ENCODE data around the gene MAPK4. TPM values are rescaled to one million over a fixed set of nuclear protein-coding genes. Genes with fewer than 3 reads are reported as not detected.

The MAPK4 gene
- polyA plus RNA-seq, 1 donor: 9.7 TPM

DNA sequence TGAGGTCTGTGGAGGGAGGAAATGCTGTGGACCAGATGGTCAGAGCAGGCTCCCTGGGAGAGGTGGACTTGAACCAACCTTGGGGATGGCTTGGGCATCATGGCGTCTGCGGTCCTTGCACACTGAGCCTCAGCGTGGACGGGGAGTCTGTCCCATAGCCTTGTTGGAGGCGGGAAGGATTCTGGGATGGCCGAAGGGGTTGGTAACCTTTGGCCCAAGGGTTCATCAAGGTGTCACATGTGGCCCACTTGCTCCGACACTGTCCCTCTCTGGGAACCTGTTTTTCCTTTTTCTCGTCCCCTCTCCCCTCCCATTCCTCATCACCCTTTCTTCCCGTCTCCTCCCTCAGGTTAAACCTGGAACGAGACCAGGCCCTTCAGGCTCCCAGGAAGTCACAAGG lies 66.4 kb downstream of the MAPK4 start:
- no peak for DNase-seq

DNA sequence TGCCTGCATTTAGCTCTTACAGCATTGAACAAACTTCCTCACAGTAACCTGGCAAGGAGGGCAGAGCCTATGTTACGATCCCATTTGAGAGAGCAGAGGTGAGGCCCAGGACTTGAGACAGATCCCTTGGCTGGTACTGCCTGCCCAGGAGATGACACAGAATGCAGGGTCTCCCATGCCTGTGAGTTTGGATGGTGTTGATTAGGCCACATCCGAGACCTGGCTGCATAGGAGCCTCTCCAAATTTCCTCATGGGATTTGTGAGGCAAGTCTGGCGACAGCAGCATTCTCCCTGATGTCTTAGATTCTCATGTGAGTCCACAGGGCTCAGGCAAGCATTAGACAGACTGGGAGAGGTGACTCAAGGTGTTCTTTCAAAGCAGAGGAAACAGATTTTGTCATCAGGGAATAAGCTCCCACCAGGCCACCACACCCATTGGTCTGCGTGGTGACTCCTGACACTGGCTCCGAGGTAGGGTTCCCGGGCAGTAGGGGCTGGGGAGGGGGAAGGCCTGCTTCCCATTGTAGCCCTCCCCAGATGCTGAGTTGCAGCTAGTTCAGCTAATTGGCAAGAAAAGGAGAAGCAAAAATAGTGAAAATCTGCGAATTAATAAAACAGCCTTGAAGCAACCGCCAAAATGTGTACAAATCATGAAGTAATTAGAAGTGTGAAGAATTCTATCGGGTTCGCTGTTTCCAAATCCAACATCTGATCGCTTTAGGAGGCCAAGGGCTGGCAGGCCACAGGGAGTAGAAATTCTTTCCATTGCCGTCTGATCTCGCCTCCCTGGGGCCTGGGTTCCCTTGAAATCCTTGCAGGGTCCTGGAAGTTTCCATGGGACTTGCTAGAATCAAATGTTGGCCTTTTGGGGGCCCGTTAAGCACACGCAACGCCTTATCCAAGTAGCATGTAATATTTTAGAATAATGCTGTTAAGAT lies 68.0 kb downstream of the MAPK4 start:
- DNase-seq: no peak

DNA sequence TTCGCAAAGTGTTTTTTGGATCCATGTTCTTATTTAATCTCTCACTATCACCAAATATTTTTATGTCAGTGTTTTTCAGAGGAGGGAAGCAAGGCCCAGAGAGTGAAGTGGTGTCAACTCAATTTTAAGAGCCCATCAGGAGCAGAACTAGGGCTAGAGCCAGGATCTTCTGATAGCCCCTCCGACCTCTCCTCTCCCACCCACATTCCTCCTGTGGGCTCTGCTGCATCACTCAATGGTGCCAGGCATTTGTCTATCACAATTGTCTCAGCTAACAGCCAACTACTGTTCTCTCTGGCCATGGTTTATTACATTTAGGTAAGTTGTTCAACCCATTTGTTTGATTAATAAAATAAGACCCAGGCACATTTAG lies 68.6 kb downstream of the MAPK4 start:
- DNase-seq: no peak

- DNase-seq: no peak
Observed at GRCh38 chr18:50629148-50629631, 69.3 kb downstream of the MAPK4 start.

DNA sequence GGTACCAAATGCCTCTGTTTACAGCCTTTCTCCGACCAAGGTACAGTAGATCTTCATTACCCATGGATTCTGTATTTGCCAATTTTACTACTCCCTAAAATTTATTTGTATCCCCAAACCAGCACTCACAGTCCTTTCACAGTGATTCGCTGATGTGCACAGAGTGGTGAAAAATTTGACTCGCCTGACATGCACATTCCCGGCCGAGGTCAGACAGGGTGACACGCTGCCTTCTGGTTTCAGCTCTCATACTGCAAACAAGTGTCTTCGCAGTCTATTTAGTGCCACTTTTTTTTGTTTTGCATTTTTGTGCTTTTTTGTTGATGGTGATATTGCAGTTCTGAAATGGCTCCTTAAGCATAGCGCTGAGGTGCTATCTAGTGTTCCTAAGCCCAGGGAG lies 71.0 kb downstream of the MAPK4 start:
- no peak for DNase-seq

GRCh38 chr18:50632895-50633515 lies 73.1 kb downstream of the MAPK4 start:
- DNase-seq: no peak

DNA sequence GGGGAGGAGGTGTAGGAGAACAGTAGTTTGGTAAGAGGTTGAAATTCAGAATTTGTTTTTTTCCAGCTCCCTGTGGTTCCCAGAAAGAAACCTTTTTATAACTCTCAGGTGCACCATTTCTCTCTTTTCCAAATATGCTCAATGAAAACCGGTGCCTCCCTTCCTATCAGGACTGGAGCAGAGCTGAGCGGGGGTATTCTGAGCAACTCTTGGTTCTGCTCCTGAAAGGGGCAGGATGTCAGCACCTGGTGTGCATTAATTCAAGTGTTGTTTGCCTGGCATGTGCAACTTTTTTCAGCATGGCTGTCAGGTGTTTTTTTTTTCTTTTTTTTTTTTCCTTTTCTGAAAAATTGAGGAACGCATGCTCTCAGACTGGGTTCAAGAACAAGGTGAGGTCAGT lies 74.1 kb downstream of the MAPK4 start:
- no peak for DNase-seq

GRCh38 chr18:50636366-50637057 lies 76.6 kb downstream of the MAPK4 start:
- no peak for DNase-seq

DNA sequence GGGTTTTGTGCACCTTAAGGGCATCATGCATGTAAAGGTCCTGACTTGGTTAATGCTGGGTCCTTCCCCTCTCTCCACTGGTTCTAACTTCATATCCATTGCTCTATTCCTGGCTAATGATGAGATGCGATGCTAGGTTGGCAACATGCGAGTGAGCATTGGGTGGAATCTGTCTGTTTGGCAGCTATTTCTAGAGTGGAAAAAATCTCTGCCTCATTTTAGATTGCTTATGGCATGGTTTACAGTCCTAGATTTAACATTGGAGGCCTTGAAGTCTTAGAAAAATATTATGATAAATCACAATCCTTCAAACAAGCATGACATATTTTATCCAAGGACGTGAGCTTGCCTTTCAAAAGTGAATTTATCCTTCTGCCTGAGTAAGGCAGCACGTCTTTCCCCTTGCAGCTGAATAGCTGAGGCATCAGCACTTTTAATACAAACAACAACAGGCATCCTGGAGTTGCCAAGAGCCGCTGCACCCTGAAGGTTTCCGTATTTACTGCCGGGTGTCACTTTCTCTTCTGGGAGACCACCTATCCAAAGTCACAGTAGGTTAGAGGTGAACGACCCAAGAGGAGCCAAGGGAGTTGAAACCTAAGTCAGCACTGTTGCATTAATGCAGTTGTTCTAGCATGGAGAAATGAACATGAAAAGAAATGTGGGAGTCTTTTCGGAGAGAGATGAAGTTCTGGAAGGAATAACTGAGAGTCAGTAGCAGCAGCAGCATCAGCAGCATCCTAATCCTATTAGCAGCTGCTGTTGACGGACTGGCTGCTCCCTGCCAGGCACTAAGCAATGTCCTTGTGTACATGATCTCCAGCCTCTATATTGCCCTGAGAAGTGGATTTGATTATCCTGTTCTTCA lies 78.4 kb downstream of the MAPK4 start:
- no peak for DNase-seq

GRCh38 chr18:50638884-50639420 lies 79.1 kb downstream of the MAPK4 start:
- no peak for DNase-seq

GRCh38 chr18:50639711-50640110 lies 79.8 kb downstream of the MAPK4 start:
- DNase-seq: no peak

- no peak for DNase-seq
Observed at GRCh38 chr18:50642439-50642838, 82.6 kb downstream of the MAPK4 start.

- no peak for DNase-seq
Observed at GRCh38 chr18:50644146-50644545, 84.3 kb downstream of the MAPK4 start.

GRCh38 chr18:50644807-50645206 lies 84.9 kb downstream of the MAPK4 start:
- no peak for DNase-seq

- no peak for DNase-seq
Observed at GRCh38 chr18:50647237-50647636, 87.3 kb downstream of the MAPK4 start.

- no peak for DNase-seq
Observed at GRCh38 chr18:50647792-50648191, 87.9 kb downstream of the MAPK4 start.

GRCh38 chr18:50649821-50650220 lies 89.9 kb downstream of the MAPK4 start:
- DNase-seq: peak; percentile 47

- DNase-seq: no peak
Observed at GRCh38 chr18:50651334-50651733, 91.4 kb downstream of the MAPK4 start.

DNA sequence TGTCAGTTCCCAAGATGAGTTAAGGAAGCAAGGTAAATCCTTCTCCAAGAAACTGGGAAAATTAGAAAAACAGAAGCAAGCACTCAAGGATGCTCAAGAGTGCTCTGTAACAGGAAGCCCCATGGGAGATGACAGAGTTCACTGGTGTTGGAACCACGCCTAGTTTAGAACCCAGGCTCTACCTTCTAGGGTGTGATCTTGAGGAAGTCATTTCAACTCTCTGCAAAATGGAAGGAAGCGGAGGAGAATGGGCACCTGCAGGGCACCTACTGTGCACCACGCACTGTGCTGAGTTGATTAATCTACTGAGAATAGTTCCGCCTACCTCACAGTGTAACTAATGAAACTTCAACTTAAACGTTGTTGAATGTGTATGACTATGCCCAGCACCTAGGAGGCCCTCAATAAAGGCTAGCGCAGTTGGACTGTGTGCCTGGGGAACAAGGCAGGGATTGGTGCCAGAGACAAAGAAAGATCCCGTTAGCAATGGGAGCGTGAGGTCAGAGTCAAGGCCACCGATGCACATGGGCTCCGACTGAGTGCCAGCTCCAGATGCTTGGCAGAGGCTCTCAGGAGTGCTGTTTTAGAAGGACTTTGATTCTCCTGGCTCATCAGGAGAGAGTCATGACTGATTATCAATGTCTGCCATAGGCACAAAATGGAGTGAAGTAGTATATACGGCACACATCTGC lies 93.7 kb downstream of the MAPK4 start:
- no peak for DNase-seq

GRCh38 chr18:50654211-50654610 lies 94.3 kb downstream of the MAPK4 start:
- DNase-seq: no peak
